Measurements from ENCODE around the gene PRKCA. TPM values are rescaled to one million over a fixed set of nuclear protein-coding genes. Genes with fewer than 3 reads are reported as not detected.
A peak's percentile ranks its signal among the peaks of the same experiment; 100 is the strongest.

The PRKCA gene
- total and polyA plus RNA-seq, 3 experiments from 2014 or later: 1.8 to 74.1 (median 73.9) TPM

DNA sequence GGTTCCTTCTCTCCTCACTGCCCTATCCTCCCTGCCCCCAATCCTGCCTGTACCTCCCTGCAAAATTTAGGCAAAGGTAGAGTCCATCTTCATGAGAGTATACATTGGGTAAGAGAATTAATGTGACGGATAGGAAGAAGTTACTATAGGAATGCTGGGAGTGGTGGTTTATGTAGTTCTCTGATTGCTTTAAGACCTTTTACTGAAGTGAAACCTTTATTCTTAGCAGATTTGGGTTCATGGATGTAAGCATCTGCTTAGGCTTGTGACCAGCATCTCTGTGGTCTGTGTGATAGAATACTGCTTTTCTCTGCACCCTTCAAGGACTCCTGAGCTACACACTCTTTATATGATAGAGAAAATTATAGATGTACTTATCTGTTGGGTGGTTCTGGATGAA is 127.3 kb downstream of the PRKCA start:
- no peak overlapping the region for H3K4me3 Mint-ChIP-seq
- peaks cover 25 to 50% (median 30%) of the 10 kb centered on the region in 3 donors for H3K4me1 Mint-ChIP-seq
- no peaks in the 10 kb centered on the region for H3K27me3 Mint-ChIP-seq
- DNase-seq: no peak
- no peaks in the 10 kb centered on the region for H3K9me3 Mint-ChIP-seq
- Histone ChIP-seq H3K9me3 (ENCODE audit: low read length) (no peaks in the 10 kb centered on the region), H3K4me3 (ENCODE audit: low read length) (no peak overlapping the region), H3K27me3 (ENCODE audit: insufficient read depth, low read length, poor library complexity, severe bottlenecking) (no peaks in the 10 kb centered on the region), H3K27ac (ENCODE audit: low read depth, low read length) (no peak overlapping the region), H3K4me1 (ENCODE audit: insufficient read depth, low read length) (peaks cover 38% of the 10 kb centered on the region), H3K36me3 (ENCODE audit: insufficient read depth, low read length) (no peaks in the 10 kb centered on the region)
- peak overlapping the region in 1 of 8 donors; percentile 28 for H3K27ac Mint-ChIP-seq
- ChIA-PET POLR2A (no interaction called here), CTCF (no interaction called here)
- H3K36me3 Mint-ChIP-seq: peaks cover 0 to 1% (median 0%) of the 10 kb centered on the region in 3 donors

DNA sequence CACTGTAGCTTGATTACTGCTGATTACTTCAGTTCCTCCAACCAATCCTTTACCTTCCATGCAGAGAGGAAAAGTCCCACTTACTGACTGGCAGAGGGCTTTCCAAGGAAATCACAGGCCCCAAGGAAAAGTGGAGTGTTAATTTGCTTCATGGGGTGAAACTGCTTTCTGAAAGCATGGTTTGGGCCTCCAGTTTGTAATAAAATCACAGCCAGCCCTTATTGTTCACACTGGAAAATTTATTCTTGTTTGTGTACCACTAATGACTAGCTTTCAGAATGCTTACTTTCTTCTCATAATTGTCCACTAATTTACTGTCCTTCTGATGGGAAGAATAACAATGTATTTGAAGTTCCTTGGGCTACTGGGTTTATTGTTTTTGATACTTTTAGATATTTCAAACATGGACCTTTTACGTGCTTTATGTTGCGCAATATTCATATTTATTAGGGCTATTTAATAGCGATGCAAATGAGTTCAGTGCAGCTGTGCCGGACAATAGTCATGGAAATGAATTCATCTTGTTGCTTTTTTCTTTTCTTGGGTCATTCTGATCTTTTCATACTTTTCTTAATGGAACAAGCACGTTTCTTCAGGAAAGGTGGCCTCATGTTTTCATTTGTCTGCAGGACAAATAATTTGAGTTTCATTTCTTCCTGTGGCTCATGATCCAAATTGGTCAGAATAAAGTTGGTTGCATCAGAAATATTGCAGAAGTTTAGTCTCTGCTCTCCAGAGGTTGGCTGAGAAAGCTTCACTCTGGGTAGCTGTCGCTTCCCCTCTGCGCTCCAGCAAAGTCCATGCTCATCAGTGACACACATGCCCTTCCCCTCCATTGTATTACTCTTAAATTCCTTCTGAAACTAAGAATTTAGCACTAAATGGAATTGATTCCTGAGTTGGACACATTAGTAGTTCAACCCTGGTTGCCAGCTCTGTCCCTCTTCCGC is 128.7 kb downstream of the PRKCA start:
- Mint-ChIP-seq H3K4me3 (no peak overlapping the region), H3K27me3 (no peaks in the 10 kb centered on the region), H3K36me3 (peaks cover 0 to 1% (median 0%) of the 10 kb centered on the region in 3 donors), H3K27ac (no peak overlapping the region), H3K9me3 (no peaks in the 10 kb centered on the region), H3K4me1 (peaks cover 12 to 38% (median 17%) of the 10 kb centered on the region in 3 donors)
- no peak overlapping the region for H3K4me3 ChIP-seq (ENCODE audit: low read length)
- DNase-seq: no peak
- H3K27ac ChIP-seq (ENCODE audit: low read depth, low read length): no peak overlapping the region
- no peaks in the 10 kb centered on the region for H3K9me3 ChIP-seq (ENCODE audit: low read length)
- no peaks in the 10 kb centered on the region for H3K27me3 ChIP-seq (ENCODE audit: insufficient read depth, low read length, poor library complexity, severe bottlenecking)
- ChIA-PET POLR2A (interaction anchor here (0.6 kb wide), 1 partner anchor 17 kb away, joined by 3 read pairs; no protein-coding TSS in a partner anchor), CTCF (no interaction called here)
- H3K4me1 ChIP-seq (ENCODE audit: insufficient read depth, low read length): peaks cover 39% of the 10 kb centered on the region
- no peaks in the 10 kb centered on the region for H3K36me3 ChIP-seq (ENCODE audit: insufficient read depth, low read length)

DNA sequence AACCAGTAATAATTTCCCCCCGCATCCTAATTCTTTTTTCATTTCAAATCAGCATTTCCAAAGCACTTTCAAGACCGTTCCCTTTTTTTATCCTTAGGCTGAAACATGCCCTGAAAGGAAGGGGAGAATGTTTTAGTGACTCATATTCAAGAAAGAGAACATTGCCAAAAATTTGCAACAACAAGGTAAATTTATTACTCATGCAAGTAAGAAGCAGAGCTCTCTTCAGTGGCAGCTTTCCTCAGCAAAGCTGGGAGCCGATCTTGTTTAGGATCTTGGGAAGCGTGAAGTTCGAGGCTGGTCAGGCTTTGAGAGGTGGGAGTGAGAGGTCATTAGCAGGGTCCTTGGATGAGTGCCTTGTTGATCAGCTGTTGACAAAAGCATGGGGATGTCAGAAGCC is 129.5 kb downstream of the PRKCA start:
- Histone ChIP-seq H3K4me3 (ENCODE audit: low read length) (no peak overlapping the region), H3K27ac (ENCODE audit: low read depth, low read length) (no peak overlapping the region), H3K4me1 (ENCODE audit: insufficient read depth, low read length) (peaks cover 42% of the 10 kb centered on the region), H3K27me3 (ENCODE audit: insufficient read depth, low read length, poor library complexity, severe bottlenecking) (no peaks in the 10 kb centered on the region), H3K9me3 (ENCODE audit: low read length) (no peaks in the 10 kb centered on the region), H3K36me3 (ENCODE audit: insufficient read depth, low read length) (no peaks in the 10 kb centered on the region)
- POLR2A ChIA-PET: interaction anchor here (0.6 kb wide), 1 partner anchor 1003 kb away, joined by 4 read pairs; no protein-coding TSS in a partner anchor
- H3K4me3 Mint-ChIP-seq: no peak overlapping the region
- H3K27ac Mint-ChIP-seq: no peak overlapping the region
- CTCF ChIA-PET: interaction anchor here (1.7 kb wide), 1 partner anchor 230 kb away, joined by 5 read pairs; no protein-coding TSS in a partner anchor
- no peaks in the 10 kb centered on the region for H3K9me3 Mint-ChIP-seq
- H3K27me3 Mint-ChIP-seq: no peaks in the 10 kb centered on the region
- H3K36me3 Mint-ChIP-seq: peaks cover 0 to 1% (median 0%) of the 10 kb centered on the region in 3 donors
- peaks cover 7 to 33% (median 12%) of the 10 kb centered on the region in 3 donors for H3K4me1 Mint-ChIP-seq
- no peak for DNase-seq

DNA sequence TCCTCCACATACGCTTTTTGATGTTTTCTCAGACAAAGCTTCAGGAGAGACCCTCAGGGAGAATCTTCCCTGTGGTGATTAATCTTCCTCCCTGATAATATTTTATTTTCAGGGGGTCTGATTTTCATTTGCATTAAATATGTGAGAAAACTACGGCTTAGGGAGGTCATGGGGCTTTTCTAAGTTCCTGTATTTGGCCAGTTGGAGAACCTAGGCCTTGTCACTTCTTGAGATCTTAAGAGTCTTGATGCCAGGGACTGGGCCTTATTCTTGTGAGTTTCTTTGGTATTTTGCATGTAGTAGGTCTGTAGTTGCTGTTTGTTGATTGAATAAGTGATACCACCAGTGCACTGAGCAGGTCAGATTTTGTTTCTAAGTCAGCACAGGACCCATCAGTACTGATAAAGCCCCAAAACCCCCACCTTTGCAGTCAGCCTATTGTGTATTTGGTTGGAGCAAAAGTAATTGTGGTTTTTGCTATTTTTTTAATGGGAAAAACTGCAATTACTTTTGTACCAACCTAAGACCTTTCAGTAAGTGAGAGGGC is 130.1 kb downstream of the PRKCA start:
- no peaks in the 10 kb centered on the region for H3K36me3 ChIP-seq (ENCODE audit: insufficient read depth, low read length)
- H3K27me3 Mint-ChIP-seq: no peaks in the 10 kb centered on the region
- H3K27me3 ChIP-seq (ENCODE audit: insufficient read depth, low read length, poor library complexity, severe bottlenecking): no peaks in the 10 kb centered on the region
- H3K4me3 Mint-ChIP-seq: no peak overlapping the region
- H3K9me3 ChIP-seq (ENCODE audit: low read length): no peaks in the 10 kb centered on the region
- no peak overlapping the region for H3K27ac Mint-ChIP-seq
- H3K9me3 Mint-ChIP-seq: no peaks in the 10 kb centered on the region
- H3K27ac ChIP-seq (ENCODE audit: low read depth, low read length): no peak overlapping the region
- H3K4me1 Mint-ChIP-seq: peaks cover 5 to 30% (median 12%) of the 10 kb centered on the region in 3 donors
- H3K36me3 Mint-ChIP-seq: peaks cover 0 to 1% (median 0%) of the 10 kb centered on the region in 3 donors
- H3K4me1 ChIP-seq (ENCODE audit: insufficient read depth, low read length): peaks cover 48% of the 10 kb centered on the region
- CTCF ChIA-PET: interaction anchor here (1.0 to 1.7 kb wide), 4 partner anchors 10 to 231 kb away, joined by 3 to 5 read pairs (median 4); no protein-coding TSS in a partner anchor
- POLR2A ChIA-PET: interaction anchor here (0.6 kb wide), 1 partner anchor 1002 kb away, joined by 4 read pairs; no protein-coding TSS in a partner anchor
- H3K4me3 ChIP-seq (ENCODE audit: low read length): no peak overlapping the region
- DNase-seq: no peak

DNA sequence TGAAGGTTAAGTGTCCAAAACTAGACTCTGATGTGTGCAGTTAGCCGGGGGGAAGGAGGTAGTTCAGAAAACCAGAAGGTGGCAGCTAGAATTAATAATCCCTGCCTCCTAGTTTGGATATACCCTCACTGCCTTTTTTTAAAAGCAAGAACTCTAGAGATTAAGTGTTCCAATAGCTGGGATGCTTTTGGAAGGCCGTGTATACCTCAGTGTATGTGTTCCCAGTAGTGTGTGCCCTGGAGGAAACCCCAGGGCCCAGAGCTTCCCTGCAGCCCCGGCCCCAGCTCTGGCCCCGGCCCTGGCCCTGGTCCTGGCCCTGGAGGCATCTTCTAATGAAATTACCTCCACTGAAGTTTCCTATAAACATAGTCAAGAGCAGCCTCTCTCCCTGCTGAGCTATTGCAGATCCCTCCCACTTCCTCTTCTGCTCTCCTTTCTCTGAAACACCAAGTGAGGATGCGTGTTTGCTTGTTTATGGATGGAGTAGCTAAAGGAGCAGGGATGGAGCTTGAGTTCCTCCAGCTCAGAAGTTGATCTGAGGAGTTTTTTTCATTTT is 130.7 kb downstream of the PRKCA start:
- no peaks in the 10 kb centered on the region for H3K9me3 ChIP-seq (ENCODE audit: low read length)
- H3K36me3 Mint-ChIP-seq: peaks cover 0 to under 1% (median 0%) of the 10 kb centered on the region in 3 donors
- no peaks in the 10 kb centered on the region for H3K27me3 Mint-ChIP-seq
- no peaks in the 10 kb centered on the region for H3K36me3 ChIP-seq (ENCODE audit: insufficient read depth, low read length)
- no peak overlapping the region for H3K27ac ChIP-seq (ENCODE audit: low read depth, low read length)
- ChIA-PET CTCF (interaction anchor here (0.7 to 1.7 kb wide), 5 partner anchors 10 to 233 kb away, joined by 3 to 5 read pairs (median 4); no protein-coding TSS in a partner anchor), POLR2A (no interaction called here)
- no peak overlapping the region for H3K4me3 Mint-ChIP-seq
- peak overlapping the region in 2 of 8 donors; percentile 51 to 69 for H3K27ac Mint-ChIP-seq
- peaks cover 5 to 27% (median 12%) of the 10 kb centered on the region in 3 donors for H3K4me1 Mint-ChIP-seq
- DNase-seq: no peak
- H3K4me3 ChIP-seq (ENCODE audit: low read length): no peak overlapping the region
- peaks cover 48% of the 10 kb centered on the region for H3K4me1 ChIP-seq (ENCODE audit: insufficient read depth, low read length)
- H3K27me3 ChIP-seq (ENCODE audit: insufficient read depth, low read length, poor library complexity, severe bottlenecking): no peaks in the 10 kb centered on the region
- H3K9me3 Mint-ChIP-seq: no peaks in the 10 kb centered on the region

DNA sequence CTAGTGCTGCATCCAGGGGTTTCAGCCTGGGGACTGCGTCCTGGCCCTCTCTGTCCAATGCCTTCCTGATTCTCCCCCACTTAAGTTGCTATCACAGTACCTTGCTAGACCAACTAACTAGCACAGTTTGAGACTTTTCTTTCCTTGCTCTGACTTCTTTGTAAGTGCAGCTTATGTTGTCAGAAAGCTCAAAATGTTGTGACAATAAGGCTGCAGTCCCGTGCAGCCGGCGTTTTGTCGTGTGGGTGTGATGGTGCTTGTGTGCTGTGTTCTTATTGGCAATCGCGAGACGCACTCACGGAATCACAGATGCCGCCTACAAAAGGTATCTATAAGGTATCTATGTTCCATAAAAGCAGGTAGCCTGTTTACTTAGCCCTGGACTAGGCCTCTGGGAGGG is 132.8 kb downstream of the PRKCA start:
- H3K27me3 Mint-ChIP-seq: no peaks in the 10 kb centered on the region
- DNase-seq: no peak
- Histone ChIP-seq H3K9me3 (ENCODE audit: low read length) (no peaks in the 10 kb centered on the region), H3K4me3 (ENCODE audit: low read length) (no peak overlapping the region), H3K36me3 (ENCODE audit: insufficient read depth, low read length) (no peaks in the 10 kb centered on the region), H3K4me1 (ENCODE audit: insufficient read depth, low read length) (peaks cover 57% of the 10 kb centered on the region), H3K27me3 (ENCODE audit: insufficient read depth, low read length, poor library complexity, severe bottlenecking) (no peaks in the 10 kb centered on the region), H3K27ac (ENCODE audit: low read depth, low read length) (no peak overlapping the region)
- no peaks in the 10 kb centered on the region for H3K36me3 Mint-ChIP-seq
- H3K9me3 Mint-ChIP-seq: no peaks in the 10 kb centered on the region
- ChIA-PET CTCF (no interaction called here), POLR2A (no interaction called here)
- no peak overlapping the region for H3K4me3 Mint-ChIP-seq
- H3K4me1 Mint-ChIP-seq: peaks cover 5 to 22% (median 12%) of the 10 kb centered on the region in 3 donors
- H3K27ac Mint-ChIP-seq: no peak overlapping the region

DNA sequence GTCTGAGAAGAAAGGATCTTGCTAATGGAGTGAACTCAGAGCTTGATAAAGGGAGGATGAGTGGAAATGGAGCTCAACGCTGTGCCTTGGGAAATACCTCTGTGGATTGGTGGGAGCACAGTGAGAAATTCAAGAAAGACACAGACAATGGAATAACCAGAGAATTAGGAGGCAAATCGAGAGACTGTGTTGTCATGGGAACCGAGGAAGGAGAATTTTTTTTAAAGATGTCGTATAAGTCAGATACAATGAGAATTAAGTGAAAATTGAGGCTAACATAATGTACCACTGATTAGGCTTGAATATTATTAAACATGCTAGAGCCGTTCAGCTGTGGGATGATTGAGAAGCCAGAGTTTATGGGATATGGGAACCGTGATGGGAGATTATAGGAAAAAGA is 134.2 kb downstream of the PRKCA start:
- Histone ChIP-seq H3K36me3 (ENCODE audit: insufficient read depth, low read length) (no peaks in the 10 kb centered on the region), H3K4me1 (ENCODE audit: insufficient read depth, low read length) (peaks cover 54% of the 10 kb centered on the region), H3K9me3 (ENCODE audit: low read length) (no peaks in the 10 kb centered on the region), H3K27me3 (ENCODE audit: insufficient read depth, low read length, poor library complexity, severe bottlenecking) (no peaks in the 10 kb centered on the region), H3K4me3 (ENCODE audit: low read length) (no peak overlapping the region), H3K27ac (ENCODE audit: low read depth, low read length) (no peak overlapping the region)
- Mint-ChIP-seq H3K27me3 (no peaks in the 10 kb centered on the region), H3K9me3 (no peaks in the 10 kb centered on the region), H3K36me3 (no peaks in the 10 kb centered on the region), H3K4me1 (peaks cover 7 to 22% (median 16%) of the 10 kb centered on the region in 3 donors), H3K4me3 (no peak overlapping the region), H3K27ac (no peak overlapping the region)
- no peak for DNase-seq
- ChIA-PET POLR2A (no interaction called here), CTCF (no interaction called here)

Data from CD8-positive, alpha-beta memory T cell (primary cell).